ENCODE data around the gene SOX18.

Gene SOX18

DNA sequence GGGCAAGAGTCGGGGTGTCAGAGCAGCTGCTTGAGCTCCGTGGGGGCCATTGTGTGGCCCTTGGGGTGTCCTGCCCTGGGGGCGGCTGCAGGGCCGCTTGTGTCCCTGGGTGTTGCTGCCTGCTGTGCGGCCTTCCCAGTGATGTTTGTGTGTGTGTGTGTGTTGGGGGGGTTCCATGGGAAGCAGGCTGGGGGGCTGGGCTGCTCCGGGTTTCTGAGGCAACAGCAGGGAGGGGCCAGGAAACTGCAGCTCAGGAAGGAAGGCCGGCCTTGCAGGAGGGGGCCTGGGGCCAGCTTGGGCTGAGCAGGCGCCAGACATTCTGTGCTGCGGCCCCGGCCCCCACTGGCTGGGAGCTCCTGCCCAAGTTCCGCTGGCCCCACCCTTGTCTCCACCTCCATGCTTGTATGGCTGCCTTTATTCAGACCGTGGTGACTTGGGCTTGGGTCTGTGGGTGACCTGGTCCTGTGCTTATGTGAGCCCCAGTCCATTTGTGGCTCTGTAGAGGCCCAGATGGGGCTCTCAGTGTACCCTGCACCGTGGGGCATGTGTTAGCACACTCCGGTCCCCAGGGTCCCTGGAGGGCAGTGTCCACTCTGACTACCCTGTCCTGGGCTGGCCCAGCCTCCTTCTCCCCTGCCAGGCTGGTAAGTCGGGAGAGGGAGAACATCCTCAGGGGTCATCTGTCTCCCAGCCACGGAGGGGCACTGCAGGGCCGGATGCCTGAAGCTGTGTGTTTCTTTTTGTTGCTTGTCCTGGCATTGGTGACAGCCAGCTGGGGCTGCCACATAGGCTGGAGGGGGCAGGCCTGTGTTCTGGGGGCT is 4.6 kb upstream of the SOX18 start:
- no peaks in the 10 kb centered on the region for H3K9me3 ChIP-seq (ENCODE audit: control insufficient read depth, insufficient read depth, low read length)
- no peaks in the 10 kb centered on the region for H3K36me3 ChIP-seq (ENCODE audit: control insufficient read depth, insufficient read depth, low read length)
- H3K4me1 ChIP-seq (ENCODE audit: control insufficient read depth, insufficient read depth, low read length) = peaks cover 6% of the 10 kb centered on the region
- no peak overlapping the region for H3K4me3 ChIP-seq (ENCODE audit: low read depth, low read length)
- no peak overlapping the region for H3K9ac ChIP-seq (ENCODE audit: low read depth, low read length)
- peaks cover 16% of the 10 kb centered on the region for H3K27me3 ChIP-seq (ENCODE audit: control insufficient read depth, insufficient read depth, low read length)

- Histone ChIP-seq H3K4me3 (ENCODE audit: low read depth, low read length) (no peak overlapping the region), H3K27me3 (ENCODE audit: control insufficient read depth, insufficient read depth, low read length) (peaks cover 21% of the 10 kb centered on the region), H3K36me3 (ENCODE audit: control insufficient read depth, insufficient read depth, low read length) (no peaks in the 10 kb centered on the region), H3K9me3 (ENCODE audit: control insufficient read depth, insufficient read depth, low read length) (no peaks in the 10 kb centered on the region), H3K9ac (ENCODE audit: low read depth, low read length) (no peak overlapping the region), H3K4me1 (ENCODE audit: control insufficient read depth, insufficient read depth, low read length) (peaks cover 6% of the 10 kb centered on the region)
Observed at GRCh38 chr20:64052987-64053840, 3.8 kb upstream of the SOX18 start.

- Histone ChIP-seq H3K4me1 (ENCODE audit: control insufficient read depth, insufficient read depth, low read length) (peaks cover 5% of the 10 kb centered on the region), H3K9ac (ENCODE audit: low read depth, low read length) (no peak overlapping the region), H3K36me3 (ENCODE audit: control insufficient read depth, insufficient read depth, low read length) (no peaks in the 10 kb centered on the region), H3K27me3 (ENCODE audit: control insufficient read depth, insufficient read depth, low read length) (peaks cover 30% of the 10 kb centered on the region), H3K4me3 (ENCODE audit: low read depth, low read length) (no peak overlapping the region), H3K9me3 (ENCODE audit: control insufficient read depth, insufficient read depth, low read length) (no peaks in the 10 kb centered on the region)
Observed at GRCh38 chr20:64052326-64052722, 2.9 kb upstream of the SOX18 start.

DNA sequence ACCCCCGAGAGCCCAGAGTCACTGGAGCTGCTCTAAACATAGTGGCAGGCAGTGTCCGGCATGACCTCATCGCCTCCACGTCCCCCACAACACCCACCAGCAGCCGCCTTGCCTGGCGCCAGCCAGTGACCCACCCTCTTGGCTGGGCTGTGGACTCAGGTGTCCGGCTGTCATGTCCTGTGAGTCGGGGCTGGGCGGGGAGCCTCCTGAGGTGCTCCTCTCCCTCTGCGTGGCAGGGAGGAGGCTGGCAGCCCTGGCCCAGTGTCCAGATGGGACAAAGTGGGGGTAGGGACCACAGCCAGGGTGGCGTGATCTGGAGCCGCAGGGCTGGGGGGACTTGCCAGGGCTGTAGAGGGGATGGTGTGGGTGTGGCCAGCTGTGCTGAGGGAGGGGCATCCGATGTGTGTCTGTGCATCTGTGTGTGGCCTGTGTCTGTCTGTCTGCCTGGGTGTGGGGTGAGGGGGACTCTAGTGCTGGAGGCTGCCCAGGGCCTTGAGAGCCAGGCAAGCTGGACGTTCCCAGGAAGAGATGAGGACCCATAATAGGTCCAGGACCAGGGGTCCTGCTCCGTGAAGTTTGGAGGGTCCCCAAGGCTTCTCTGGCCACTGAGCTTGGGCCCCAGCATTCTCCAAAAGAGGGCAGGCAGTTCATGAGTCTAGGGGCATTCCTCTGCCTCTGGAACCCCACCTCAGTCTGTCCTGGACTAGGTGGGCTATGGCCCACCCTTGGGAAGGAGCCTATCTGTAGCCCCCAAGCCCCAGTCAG is 2.3 kb upstream of the SOX18 start:
- H3K4me1 ChIP-seq (ENCODE audit: control insufficient read depth, insufficient read depth, low read length) = no peaks in the 10 kb centered on the region
- no peak overlapping the region for H3K9ac ChIP-seq (ENCODE audit: low read depth, low read length)
- no peaks in the 10 kb centered on the region for H3K36me3 ChIP-seq (ENCODE audit: control insufficient read depth, insufficient read depth, low read length)
- no peak overlapping the region for H3K4me3 ChIP-seq (ENCODE audit: low read depth, low read length)
- H3K9me3 ChIP-seq (ENCODE audit: control insufficient read depth, insufficient read depth, low read length) = no peaks in the 10 kb centered on the region
- H3K27me3 ChIP-seq (ENCODE audit: control insufficient read depth, insufficient read depth, low read length) = peaks cover 34% of the 10 kb centered on the region

GRCh38 chr20:64051033-64051452 is 1.6 kb upstream of the SOX18 start:
- H3K9ac ChIP-seq (ENCODE audit: low read depth, low read length) = no peak overlapping the region
- H3K4me3 ChIP-seq (ENCODE audit: low read depth, low read length) = no peak overlapping the region
- no peaks in the 10 kb centered on the region for H3K4me1 ChIP-seq (ENCODE audit: control insufficient read depth, insufficient read depth, low read length)

DNA sequence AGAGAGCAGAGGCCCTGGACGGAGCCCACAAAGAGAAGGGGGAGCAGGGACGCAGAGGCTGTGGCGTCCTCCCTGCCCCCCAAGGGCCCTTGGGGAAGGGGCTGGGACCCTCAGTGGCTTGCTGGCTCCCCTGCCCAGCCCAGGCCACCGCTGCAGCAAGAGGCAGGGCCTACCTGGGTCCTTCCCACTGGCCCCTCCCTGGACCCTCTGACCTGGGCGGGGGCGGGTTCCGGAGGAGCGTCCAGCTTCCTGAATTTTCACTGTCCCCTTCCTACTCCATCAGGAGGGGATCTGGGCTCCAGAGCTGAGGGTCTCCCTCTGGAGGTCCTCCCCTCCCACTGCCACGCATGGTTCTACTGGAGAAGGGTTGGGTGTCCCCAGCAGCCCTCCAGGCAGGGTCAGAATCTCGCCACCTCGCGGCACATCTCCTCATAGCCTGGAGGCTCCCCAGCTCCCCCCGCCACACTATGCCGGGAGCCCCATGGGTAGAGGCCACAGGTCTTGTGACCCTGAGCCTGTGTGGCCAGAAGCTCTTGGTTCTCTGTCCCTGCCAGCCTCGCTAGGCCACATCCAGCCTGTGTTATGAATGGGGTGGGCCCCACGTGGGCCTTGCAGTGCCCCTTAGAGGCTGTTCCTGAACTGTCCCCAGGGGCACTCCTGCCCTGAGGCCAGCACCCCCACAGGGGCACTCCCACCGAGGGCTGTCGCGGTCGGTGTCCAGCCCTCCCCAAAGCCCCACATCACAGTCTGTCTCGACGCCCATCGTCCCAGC is 1.0 kb upstream of the SOX18 start:
- Histone ChIP-seq H3K9me3 (ENCODE audit: control insufficient read depth, insufficient read depth, low read length) (no peaks in the 10 kb centered on the region), H3K27me3 (ENCODE audit: control insufficient read depth, insufficient read depth, low read length) (peaks cover 47% of the 10 kb centered on the region), H3K9ac (ENCODE audit: low read depth, low read length) (no peak overlapping the region), H3K4me1 (ENCODE audit: control insufficient read depth, insufficient read depth, low read length) (no peaks in the 10 kb centered on the region), H3K4me3 (ENCODE audit: low read depth, low read length) (peak overlapping the region; percentile 8), H3K36me3 (ENCODE audit: control insufficient read depth, insufficient read depth, low read length) (no peaks in the 10 kb centered on the region)

More at GRCh38 chr20:64051033-64051452, 1.6 kb upstream of the SOX18 start:
- H3K9me3 ChIP-seq (ENCODE audit: control insufficient read depth, insufficient read depth, low read length) = no peaks in the 10 kb centered on the region
- H3K36me3 ChIP-seq (ENCODE audit: control insufficient read depth, insufficient read depth, low read length) = no peaks in the 10 kb centered on the region
- peaks cover 41% of the 10 kb centered on the region for H3K27me3 ChIP-seq (ENCODE audit: control insufficient read depth, insufficient read depth, low read length)

GRCh38 chr20:64049878-64050260 is 430 bp upstream of the SOX18 start:
- H3K9me3 ChIP-seq (ENCODE audit: control insufficient read depth, insufficient read depth, low read length) = no peaks in the 10 kb centered on the region
- H3K27me3 ChIP-seq (ENCODE audit: control insufficient read depth, insufficient read depth, low read length) = peaks cover 50% of the 10 kb centered on the region
- no peak overlapping the region for H3K9ac ChIP-seq (ENCODE audit: low read depth, low read length)
- no peaks in the 10 kb centered on the region for H3K36me3 ChIP-seq (ENCODE audit: control insufficient read depth, insufficient read depth, low read length)
- H3K4me3 ChIP-seq (ENCODE audit: low read depth, low read length) = peak overlapping the region; percentile 8
- H3K4me1 ChIP-seq (ENCODE audit: control insufficient read depth, insufficient read depth, low read length) = no peaks in the 10 kb centered on the region

DNA sequence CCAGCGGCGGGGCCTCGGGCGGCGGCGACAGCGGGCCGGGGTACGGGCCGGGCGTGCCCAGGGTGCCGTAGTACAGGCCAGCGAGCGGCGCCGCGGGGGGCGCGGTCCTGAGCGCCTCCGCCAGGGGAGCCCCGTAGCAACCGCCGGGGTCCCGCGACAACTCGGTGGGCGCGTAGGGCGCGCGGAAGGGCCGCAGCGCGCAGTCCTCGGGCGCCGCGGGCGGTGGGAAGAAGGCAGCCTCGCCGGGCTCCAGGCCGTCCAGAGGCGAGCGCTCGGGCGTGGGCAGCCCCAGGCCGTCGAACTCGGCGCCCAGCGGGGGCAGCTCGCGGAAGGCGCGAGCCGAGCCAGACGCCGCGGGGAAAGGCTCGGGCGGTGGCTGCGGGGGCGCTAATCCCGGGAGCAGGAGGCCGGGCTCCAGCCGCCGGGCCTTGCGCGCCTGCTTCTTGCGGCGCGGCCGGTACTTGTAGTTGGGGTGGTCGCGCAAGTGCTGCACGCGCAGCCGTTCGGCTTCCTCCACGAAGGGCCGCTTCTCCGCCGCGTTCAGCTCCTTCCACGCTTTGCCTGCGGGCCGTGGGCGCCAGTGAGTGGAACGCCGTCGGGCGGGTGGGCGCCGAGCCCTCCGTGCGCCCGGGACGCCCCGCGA is 916 bp downstream of the SOX18 start:
- H3K4me3 ChIP-seq (ENCODE audit: low read depth, low read length) = peak overlapping the region; percentile 30
- H3K27me3 ChIP-seq (ENCODE audit: control insufficient read depth, insufficient read depth, low read length) = peaks cover 59% of the 10 kb centered on the region
- no peaks in the 10 kb centered on the region for H3K9me3 ChIP-seq (ENCODE audit: control insufficient read depth, insufficient read depth, low read length)
- no peak overlapping the region for H3K9ac ChIP-seq (ENCODE audit: low read depth, low read length)
- H3K36me3 ChIP-seq (ENCODE audit: control insufficient read depth, insufficient read depth, low read length) = no peaks in the 10 kb centered on the region
- no peaks in the 10 kb centered on the region for H3K4me1 ChIP-seq (ENCODE audit: control insufficient read depth, insufficient read depth, low read length)

- Histone ChIP-seq H3K9me3 (ENCODE audit: control insufficient read depth, insufficient read depth, low read length) (no peaks in the 10 kb centered on the region), H3K4me1 (ENCODE audit: control insufficient read depth, insufficient read depth, low read length) (no peaks in the 10 kb centered on the region), H3K27me3 (ENCODE audit: control insufficient read depth, insufficient read depth, low read length) (peaks cover 62% of the 10 kb centered on the region), H3K9ac (ENCODE audit: low read depth, low read length) (no peak overlapping the region), H3K4me3 (ENCODE audit: low read depth, low read length) (peak overlapping the region; percentile 19), H3K36me3 (ENCODE audit: control insufficient read depth, insufficient read depth, low read length) (no peaks in the 10 kb centered on the region)
Observed at GRCh38 chr20:64047968-64048401, 1.5 kb downstream of the SOX18 start.

DNA sequence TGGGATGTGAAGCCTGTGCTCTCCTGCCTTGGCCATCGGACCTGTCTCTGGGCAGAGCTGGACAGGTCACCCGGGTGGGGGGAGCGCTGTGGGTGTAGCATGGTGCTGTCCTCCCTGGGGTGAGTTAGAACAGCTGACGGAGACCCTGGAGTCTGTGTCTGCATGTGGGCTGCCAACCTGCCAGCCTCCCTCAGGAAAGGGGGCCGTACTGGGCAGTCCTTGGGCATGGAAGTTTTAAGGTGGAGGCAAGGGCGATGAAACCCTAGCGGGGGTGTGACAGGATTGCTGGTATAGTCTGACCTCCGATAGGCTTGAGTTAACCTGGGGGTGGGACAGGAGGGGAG is 2.4 kb downstream of the SOX18 start:
- Histone ChIP-seq H3K9me3 (ENCODE audit: control insufficient read depth, insufficient read depth, low read length) (no peaks in the 10 kb centered on the region), H3K4me1 (ENCODE audit: control insufficient read depth, insufficient read depth, low read length) (no peaks in the 10 kb centered on the region), H3K9ac (ENCODE audit: low read depth, low read length) (no peak overlapping the region), H3K36me3 (ENCODE audit: control insufficient read depth, insufficient read depth, low read length) (no peaks in the 10 kb centered on the region), H3K4me3 (ENCODE audit: low read depth, low read length) (no peak overlapping the region), H3K27me3 (ENCODE audit: control insufficient read depth, insufficient read depth, low read length) (peaks cover 61% of the 10 kb centered on the region)

All from iPS-15b (cell line).